Right hindlimb (tissue), 1 donor: ENCODE measurements around the gene ATAD3A.
"Not testable (repeated sequence)": the region's sequence is repeated elsewhere in the genome, so short reads cannot be mapped to it uniquely, and the experiment has no call there.

ENCODE experiments used
- DNase-seq: peaks from one replicate; pipeline ENCODE4 v3.0.0-alpha.2; 2018

Gene ATAD3A

DNA sequence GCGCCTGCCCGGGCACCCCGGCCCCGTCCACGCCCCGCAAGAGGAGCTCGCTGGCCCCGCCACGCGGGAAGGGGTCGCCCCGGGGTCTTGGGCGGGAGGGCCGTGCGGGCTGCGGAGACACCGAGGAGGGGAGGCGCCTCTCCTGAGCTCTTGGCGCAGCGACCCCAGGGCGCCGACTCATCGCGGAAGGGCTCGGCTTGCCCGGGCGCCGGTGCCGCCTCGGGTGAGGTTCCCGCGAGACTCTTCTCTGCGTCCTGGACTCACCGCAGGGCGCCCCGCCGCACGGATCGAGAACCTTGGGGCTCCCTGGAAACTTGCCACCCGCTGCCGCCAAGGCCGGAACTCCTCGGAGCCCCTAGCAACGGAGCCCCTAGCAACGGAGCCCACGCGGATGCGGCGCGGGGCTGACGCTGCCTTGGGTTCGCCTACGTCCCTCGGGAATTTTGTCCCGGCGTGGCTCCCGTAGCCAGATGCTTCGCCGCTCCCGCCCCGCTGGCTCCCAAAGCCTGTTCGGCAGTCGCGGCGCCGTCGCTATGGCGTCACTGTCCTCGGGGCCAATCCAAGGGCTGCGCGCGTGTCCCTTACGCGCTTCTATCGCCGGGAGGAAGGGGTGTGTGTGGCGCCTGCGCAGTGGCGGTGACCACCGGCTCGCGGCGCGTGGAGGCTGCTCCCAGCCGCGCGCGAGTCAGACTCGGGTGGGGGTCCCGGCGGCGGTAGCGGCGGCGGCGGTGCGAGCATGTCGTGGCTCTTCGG, at the start of gene ATAD3A:
ATAD3A (plus strand) TSS at position 630 of the 753 bp plus-strand sequence; CDS start at position 737, 107 bp downstream.
- DNase-seq = peak; percentile 98

DNA sequence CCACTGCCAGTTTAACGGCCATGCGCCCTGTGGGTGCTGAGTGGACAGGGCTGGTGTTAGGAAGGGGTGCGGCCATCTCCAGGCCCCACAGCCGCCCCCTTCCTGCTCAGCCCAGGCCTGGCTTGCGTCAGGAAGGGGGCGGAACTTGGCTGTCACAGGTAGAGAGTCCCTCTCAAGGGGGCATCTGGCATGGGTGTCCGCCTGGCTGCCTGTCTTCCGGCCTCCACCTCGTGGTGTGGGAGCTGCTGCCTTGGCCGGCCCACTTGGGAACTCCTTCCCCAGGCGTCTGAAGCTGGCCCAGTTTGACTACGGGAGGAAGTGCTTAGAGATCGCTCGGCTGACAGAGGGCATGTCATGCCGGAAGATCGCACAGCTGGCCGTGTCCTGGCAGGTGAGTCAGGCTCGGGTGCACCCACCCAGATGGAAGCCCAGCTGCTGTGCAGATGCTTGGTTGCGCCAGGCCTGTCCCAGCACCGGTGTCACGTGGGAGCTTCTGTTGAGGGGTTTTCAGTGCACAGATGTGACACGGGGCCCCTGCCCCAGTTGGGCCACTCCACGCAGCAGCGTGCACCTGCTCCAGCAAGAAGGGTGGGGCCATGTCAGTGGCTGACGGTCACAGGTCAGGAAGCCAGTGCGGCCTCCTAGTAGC, 49.5 kb upstream of the ATAD3A start:
- no peak for DNase-seq

DNA sequence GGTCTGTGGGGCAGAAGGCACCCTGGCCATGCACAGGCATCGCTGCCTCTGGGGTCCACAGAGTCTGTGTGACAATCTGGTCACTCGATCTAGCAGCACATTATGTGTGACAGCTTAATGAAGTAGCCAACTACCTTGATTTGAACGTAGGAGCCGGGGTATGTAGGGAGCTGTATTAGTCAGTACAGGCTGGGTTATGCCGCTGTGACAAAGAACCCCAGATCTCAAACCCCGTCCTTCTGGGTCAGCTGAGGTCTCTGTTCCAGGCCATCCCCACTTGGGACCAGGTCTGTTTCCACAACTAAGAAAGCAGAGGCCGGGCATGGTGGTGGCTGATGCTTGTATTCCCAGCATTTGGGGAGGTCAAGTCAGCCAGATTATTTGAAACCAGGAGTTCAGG, 48.6 kb upstream of the ATAD3A start:
- DNase-seq = no peak

DNA sequence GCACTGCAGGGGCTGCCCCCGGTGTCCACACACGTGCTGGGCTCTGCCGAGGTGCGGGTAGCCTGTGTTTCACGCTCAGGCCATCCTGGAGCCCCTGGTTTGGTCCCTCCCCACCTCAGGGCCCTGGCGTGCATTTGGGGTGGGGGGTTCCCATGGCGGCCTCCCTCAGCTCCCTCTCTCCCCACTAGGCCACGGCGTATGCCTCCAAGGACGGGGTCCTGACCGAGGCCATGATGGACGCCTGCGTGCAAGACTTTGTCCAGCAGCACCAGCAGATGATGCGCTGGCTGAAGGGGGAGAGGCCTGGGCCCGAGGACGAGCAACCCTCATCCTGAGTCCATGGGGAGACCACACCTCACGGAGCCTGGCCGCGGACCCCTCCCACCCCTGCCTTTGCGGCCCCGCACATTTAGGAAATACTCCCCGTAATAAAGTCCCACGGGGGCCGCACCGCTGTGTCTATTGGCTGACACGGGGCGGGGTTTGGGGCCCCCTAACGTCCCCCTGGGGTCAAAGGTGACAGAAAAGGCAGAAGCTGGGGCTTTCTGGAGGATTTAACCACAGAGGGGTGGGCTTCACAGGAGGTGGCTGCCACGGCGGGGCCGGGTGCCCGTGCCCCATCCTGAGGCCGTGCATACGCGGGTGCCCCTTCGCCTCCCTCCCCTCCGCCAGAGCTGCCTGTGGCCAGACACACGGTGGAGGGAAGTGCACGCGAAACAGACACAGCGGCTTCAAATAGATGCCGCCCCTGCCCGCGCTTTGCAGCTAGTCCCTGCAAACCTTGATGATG, 43.6 kb upstream of the ATAD3A start:
- not testable (repeated sequence) for DNase-seq

DNA sequence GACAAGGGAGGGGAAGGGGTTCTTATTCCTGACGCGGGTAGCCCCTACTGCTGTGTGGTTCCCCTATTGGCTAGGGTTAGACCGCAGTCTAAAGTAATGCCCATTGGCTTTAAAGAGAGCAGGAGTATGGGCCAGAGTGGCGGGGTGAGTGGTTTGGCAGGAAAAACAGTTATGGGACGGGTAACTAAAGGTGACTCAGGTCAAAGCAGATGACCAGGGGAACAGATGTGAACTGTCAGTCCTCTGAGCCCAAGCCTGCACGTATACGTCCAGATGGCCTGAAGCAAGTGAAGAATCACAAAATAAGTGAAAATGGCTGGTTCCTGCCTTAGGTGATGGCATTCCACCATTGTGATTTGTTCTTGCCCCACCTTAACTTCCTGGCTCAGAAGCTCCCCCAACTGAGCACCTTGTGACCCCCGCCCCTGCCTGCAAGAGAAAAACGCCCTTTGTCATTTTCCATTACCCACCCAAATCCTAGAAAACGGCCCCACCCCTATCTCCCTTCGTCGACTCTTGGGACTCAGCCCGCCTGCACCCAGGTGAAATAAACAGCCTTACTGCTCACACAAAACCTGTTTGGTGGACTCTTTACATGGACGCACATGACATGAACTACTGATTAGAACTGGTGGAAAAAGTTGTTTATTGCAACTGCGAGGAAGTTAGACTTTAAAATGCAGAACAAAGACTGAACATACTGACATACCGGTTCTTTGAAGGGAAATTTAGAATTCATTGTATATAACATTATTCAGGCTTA, 41.2 kb upstream of the ATAD3A start:
- DNase-seq = no peak

DNA sequence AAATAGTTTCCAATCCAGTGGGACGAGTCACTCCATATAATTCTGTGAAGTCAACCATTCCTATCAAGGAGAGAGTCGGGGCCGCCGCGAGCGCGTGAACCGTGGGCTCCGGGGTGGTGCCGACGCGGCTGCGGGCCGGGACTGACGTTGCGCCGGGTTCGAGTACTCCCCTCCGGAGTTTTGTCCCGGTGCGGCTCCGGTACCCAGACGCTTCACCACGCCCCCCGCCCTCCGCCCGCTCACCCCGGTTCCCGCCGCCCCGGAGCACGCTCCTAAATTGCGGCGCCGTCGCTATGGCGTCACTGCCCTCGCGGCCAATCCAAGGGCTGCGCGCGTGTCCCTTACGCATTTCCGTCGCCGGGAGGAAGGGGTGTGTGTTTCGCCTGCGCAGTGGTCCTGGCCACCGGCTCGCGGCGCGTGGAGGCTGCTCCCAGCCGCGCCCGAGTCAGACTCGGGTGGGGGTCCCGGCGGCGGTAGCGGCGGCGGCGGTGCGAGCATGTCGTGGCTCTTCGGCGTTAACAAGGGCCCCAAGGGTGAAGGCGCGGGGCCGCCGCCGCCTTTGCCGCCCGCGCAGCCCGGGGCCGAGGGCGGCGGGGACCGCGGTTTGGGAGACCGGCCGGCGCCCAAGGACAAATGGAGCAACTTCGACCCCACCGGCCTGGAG, 40.4 kb upstream of the ATAD3A start, which contains the start of gene ATAD3B:
ATAD3B (plus strand) TSS at position 377 of the 664 bp plus-strand sequence; CDS start at position 497, 120 bp downstream.
- peak; percentile 96 for DNase-seq

DNA sequence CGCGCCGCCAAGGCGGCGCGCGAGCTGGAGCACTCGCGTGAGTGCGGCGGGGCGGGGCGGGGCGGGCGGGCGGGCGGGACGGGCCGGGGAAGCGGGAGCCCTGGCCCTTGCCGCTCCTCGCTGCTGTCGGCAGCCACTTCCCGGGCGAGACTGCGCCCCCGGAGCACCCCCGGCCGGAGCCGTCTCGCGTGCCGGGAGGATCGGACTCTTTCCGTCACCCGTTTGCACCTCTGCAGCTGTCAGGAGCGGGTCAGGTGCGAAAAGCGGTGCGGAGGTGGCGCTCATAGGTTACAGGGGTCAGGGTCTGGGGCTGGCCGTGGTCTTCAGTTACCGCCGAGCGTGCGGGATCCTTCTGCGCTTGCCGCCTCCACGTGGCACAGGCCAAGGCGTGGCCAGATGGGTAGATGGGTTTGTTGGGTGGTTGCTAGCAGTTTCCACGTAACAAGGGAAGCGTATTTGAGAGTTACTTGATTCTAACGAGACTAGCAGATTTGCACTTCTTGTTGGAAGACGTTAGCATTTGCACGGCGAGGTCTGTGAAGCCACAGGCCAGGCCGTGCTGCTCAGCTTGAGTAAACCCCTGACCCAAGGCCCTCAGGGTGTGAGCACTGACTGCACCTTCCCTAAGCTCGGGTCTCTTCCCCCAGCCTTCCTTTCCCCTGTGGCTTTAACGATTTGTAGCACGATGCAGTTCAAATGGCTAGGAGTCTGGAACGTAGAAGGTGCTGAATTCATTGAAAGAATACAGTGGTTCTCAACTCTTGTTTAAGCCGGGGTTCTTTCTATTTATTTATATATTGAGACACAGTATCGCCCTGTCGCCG, 39.7 kb upstream of the ATAD3A start:
- DNase-seq = not testable (repeated sequence)

DNA sequence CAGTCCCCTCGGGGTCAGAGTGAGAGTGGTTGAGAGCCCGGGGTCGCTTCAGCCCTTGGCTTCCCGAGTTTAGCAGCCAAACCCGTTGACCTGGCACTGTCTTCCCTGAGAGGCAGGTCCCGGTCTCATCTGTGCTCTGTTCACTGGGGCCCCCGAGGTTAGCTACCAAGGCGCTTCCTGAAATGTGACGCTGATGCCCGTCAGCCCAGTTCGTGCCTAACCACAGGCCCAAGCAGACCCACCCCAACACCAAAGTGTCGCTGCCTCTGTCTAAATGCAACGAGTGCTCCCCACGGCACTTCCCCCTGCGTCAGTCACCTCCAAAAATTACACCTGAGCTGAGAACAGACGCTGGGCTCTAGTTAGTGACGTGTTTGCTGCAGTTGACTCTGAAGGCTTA, 36.0 kb upstream of the ATAD3A start:
- not testable (repeated sequence) for DNase-seq

DNA sequence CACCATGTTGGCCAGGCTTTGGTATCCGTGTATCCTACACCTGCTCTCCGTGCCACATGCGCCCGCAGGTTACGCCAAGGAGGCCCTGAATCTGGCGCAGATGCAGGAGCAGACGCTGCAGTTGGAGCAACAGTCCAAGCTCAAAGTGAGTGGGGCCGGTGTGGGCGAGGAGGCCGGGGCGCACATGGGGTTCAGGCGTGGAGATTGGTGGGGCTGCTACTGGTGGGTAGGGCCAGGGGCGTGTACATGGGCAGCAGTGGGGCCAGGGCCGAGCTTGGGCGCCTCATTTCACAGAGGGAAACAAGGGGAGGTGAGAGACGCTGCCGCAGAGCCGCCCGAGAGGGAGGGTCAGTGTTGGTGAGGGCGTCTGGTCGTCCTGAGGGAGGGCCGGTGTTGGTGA, 34.8 kb upstream of the ATAD3A start:
- no peak for DNase-seq

DNA sequence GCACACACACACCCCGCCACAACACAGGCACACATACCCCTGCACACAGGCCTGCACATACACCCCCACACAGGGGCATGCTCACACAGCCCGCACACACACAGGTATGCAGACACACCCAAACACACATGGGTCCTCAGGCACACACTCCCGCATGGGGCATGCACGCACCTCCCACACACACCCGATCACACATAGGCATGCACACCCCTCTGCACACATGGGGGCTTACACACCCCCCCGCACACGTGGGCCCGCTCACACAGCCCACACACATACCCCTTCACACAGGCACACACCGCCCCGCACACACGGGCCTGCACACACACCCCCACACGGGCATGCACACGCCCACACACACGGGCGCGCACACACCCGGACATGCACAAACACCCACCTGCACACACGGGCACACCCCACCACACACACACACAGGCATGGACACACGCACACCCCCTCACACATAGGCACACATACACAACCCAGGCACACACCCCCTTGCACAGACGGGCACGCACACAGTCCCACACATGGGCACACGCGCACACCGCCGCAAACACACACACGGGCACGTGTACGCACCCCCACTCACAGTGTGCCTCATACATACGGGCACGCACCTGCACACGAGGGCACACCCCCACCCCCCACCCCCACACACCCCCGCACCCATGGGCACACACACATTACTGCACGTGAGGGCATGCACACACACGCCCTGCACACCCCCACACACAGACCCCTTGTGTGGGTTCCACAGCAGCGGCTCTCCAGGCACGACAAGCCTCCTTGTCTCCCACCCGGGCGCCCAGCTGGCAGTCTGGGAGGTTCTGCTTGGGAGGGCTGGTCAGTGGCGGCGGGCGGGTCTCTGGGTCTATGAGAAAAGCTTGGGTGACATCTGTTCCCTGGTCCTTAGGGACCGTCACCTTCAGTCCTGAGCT, 32.1 kb upstream of the ATAD3A start:
- no peak for DNase-seq

DNA sequence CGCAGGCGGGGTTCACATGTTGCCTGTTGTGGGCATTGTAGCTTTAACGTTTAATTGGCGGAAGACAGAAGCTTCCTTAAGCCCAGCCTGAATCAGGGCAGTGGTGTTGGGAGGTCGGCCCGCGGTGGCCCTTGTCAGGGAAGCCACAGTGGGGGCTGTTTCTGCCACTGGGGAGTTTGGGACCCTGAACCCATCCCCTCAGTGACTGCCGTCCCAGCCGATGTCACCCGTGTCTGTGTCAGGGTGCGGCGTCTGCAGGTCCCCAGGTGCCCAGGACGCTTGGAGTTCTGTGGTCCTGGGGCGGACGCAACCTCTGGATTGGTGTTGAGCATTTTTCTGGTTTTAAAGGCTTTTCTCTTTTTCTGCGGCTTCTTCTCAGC, 31.5 kb upstream of the ATAD3A start:
- not testable (repeated sequence) for DNase-seq

DNA sequence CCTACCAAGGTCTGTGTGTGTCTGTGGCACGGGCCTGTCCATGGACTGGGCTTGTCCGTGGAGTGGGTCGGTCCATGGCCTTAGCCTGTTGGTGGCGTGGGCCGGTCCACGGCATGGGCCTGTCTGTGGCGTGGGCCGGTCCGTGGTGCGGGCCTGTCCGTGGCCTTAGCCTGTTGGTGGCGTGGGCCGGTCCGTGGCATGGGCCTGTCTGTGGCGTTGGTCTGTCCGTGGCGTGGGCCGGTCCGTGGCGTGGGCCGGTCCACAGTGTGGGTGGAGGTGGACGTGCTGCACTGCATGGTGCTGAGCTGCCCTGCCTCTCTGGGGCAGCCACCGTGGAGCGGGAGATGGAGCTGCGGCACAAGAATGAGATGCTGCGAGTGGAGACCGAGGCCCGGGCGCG, 30.2 kb upstream of the ATAD3A start:
- not testable (repeated sequence) for DNase-seq

DNA sequence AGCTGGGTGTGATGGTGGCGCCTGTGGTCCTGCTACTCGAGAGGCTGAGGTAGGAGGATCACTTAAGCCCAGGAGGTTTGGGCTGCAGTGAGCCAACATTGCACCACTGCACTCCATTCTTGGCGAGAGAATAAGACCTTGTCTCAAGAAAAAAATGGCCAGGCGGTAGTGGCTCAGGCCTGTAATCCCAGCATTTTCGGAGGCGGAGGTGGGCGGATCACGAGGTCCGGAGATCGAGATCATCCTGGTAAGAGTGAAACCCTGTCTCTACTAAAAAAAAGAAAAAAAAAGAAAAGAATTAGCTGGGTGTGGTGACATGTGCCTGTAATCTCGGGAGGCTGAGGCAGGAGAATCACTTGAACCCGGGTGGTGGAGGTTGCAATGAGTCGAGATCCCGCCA, 29.1 kb upstream of the ATAD3A start:
- DNase-seq = no peak

DNA sequence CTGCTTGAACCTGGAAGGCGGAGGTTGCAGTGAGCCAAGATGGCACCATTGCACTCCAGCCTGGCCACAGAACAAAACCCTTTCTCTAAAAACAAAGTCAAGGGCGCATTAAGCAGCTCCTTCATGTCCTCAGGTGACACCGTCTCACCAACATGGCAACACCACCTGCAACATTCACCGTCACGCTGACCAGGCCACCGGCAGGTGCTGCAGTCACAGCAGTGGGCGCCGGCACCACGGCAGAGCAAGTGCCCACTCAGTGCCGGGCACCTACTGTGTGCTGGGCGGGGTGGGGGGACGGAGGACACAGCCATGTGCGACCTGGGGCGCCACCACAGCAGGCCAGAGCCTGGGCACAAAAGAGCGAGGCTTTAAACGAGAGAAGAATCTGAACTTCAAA, 28.2 kb upstream of the ATAD3A start:
- no peak for DNase-seq

DNA sequence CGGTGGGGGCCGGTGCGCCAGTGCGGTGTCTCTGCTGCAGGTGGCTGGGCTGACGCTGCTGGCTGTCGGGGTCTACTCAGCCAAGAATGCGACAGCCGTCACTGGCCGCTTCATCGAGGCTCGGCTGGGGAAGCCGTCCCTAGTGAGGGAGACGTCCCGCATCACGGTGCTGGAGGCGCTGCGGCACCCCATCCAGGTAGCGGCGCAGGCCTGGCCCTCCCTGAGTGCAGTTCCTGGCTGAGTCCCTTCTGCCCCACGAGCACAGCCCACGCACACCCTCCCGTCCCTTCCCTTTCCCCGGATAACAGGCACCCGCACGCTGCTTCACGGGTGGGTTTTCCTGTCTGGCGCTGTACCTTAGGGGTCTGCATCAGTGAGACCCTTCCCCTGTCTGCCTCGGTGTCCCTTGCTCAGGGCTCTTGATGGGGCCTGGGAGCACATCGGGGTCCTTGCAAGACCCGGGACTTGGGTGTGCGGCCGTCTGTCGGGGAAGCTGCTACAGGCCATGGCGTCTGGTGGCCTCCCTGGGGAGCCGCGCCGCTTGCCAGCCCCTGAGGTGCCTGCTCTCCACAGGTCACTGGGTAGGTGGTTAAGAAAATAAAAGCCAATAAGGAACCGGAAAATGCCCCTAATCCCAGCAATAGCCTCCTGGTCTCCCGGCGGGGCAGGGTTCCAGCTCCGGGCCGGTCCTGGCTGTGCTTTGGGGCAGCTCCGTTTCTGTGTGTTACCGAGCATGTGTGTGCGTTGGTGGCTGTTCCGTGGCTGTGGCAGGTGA, 26.8 kb upstream of the ATAD3A start:
- DNase-seq = not testable (repeated sequence)

DNA sequence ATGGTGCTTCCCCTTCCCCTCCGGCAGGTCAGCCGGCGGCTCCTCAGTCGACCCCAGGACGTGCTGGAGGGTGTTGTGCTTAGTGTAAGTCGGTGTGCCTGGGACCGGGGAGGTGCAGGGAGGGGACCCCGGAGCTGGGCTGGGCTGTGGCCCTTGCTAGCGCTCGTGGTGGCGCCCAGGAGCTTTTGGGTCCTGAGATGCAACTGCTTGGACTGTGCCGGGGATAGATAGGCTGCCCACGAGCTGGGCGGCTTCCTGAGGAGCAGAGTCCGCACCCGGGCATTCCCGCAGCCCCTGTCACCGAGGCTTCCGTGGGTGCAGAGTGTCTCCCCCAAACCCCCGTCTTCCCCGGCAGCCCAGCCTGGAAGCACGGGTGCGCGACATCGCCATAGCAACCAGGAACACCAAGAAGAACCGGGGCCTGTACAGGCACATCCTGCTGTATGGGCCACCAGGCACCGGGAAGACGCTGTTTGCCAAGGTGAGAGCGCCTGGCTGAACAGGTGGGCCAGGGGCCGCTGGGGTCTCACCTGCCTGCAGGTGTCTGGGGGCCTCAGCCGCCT, 26.1 kb upstream of the ATAD3A start:
- not testable (repeated sequence) for DNase-seq

DNA sequence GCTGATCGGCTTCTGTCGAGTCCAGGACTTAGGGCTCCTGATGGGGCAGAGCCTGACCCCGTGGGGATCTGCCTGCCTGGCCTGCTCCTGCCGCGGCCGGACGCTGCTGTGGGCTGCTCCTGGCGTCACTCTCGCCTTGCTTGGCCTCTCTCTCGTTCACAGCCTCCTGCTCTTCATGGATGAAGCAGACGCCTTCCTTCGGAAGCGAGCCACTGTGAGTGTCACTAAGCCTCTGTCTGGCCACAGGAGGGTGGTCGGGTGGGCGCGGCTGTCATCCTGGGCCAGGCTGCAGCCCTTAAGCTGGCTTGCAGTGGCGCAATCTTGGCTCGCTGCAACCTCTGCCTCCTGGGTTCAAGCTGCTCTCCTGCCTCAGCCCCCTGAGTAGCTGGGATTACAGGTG, 24.3 kb upstream of the ATAD3A start:
- no peak for DNase-seq

DNA sequence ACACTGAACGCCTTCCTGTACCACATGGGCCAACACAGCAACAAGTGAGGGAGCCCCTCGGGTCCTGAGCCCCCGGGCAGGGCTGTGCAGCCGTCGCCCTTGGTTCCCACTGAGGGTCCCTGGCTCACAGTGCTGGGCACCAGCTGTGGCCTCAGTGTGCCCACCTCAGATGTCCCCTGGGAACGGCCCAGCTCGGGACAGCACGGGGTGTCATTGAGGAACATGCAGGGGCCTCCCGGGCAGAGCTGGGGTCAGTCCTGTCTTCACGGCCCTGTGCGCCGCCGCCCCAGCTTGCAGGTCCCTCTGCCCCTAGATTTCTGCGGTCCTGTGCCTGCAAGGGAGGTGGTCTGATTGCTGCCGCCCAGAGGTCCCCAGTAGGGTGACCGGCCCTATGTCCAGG, 22.7 kb upstream of the ATAD3A start:
- DNase-seq = no peak

DNA sequence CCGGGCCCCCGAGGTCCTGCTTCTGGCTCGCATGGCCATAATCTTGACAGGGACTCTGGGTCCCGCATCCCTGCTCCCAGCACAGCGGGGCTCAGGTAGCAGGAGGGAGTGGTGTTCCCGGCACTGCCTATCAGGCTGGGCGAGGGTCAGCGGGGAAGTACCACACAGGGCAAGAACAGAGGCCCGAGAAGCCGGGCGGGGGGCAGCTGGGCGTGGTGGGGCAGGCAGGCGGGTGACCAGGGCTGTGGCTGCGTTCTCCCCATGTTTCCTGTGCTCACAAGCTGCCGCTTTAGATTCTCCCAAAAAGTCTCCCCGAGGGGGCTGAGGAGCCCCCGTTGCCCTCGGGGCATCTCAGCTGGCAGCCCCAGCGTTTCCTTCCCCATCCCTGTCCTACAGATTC, 22.1 kb upstream of the ATAD3A start:
- no peak for DNase-seq
